Keratinocyte (primary cell): ENCODE data around the gene ARID3C. TPM values are rescaled to one million over a fixed set of nuclear protein-coding genes. Genes with fewer than 3 reads are reported as not detected.

ENCODE experiments used
- DNase-seq: peaks from one replicate; pipeline ENCODE4 v3.0.0-alpha.2; 2011; ENCODE audit warnings: low read depth, missing footprints, low spot score
- FAIRE-seq: peaks from 2 replicates; lab custom pipeline; 2011; peaks lifted over from hg19 to GRCh38; lab: Jason Lieb, UNC
- H2AFZ ChIP-seq: 2 replicates; pipeline ENCODE4 v1.6.0; 2012; ENCODE audit warnings: low read length, control low read depth, inconsistent platforms; ENCODE audit not compliant: control insufficient read depth
- H3K27ac ChIP-seq: 2 replicates; pipeline ENCODE4 v1.5.1; 2011; ENCODE audit warnings: low read length; ENCODE audit not compliant: control insufficient read depth, insufficient read depth
- H3K27me3 ChIP-seq: 3 replicates; pipeline ENCODE4 v1.6.0; 2011; ENCODE audit warnings: low read length; ENCODE audit not compliant: control insufficient read depth, insufficient read depth; ENCODE audit errors: extremely low read depth
- H3K36me3 ChIP-seq, 2 experiments: 2 replicates in 1 of 2; 3 replicates in 1 of 2; pipeline ENCODE4 v1.5.1; 2011; ENCODE audit warnings: low read length in 2 of 2, mild to moderate bottlenecking in 1 of 2; ENCODE audit not compliant: control insufficient read depth in 2 of 2, insufficient read depth in 2 of 2; ENCODE audit errors: extremely low read depth in 1 of 2
- H3K4me1 ChIP-seq: 3 replicates; pipeline ENCODE4 v1.5.1; 2011; ENCODE audit warnings: low read length; ENCODE audit not compliant: control insufficient read depth, insufficient read depth; ENCODE audit errors: extremely low read depth
- H3K4me2 ChIP-seq: 3 replicates; pipeline ENCODE4 v1.6.0; 2011; ENCODE audit warnings: low read depth, low read length; ENCODE audit not compliant: control insufficient read depth, insufficient read depth; ENCODE audit errors: extremely low read depth
- H3K4me3 ChIP-seq, 3 experiments: fragments of 200-600 bp in 1 of 3; sonication (generic) in 1 of 3; 2 replicates in 2 of 3; 3 replicates in 1 of 3; pipeline ENCODE4 v1.5.1; 2011 to 2016; ENCODE audit warnings: low read length in 3 of 3, mild to moderate bottlenecking in 3 of 3, control low read depth in 2 of 3, inconsistent platforms in 1 of 3, low read depth in 1 of 3, mixed read lengths in 1 of 3, mixed run types in 1 of 3, moderate library complexity in 1 of 3; ENCODE audit not compliant: control insufficient read depth in 2 of 3, insufficient read depth in 2 of 3; ENCODE audit errors: extremely low read depth in 1 of 3
- H3K79me2 ChIP-seq: 2 replicates; pipeline ENCODE4 v1.6.0; 2012; ENCODE audit warnings: low read length; ENCODE audit not compliant: control insufficient read depth, insufficient read depth
- H3K9ac ChIP-seq: 3 replicates; pipeline ENCODE4 v1.6.0; 2011; ENCODE audit warnings: low read length; ENCODE audit not compliant: control insufficient read depth, insufficient read depth; ENCODE audit errors: extremely low read depth
- H3K9me1 ChIP-seq: 3 replicates; pipeline ENCODE4 v1.6.0; 2011; ENCODE audit warnings: low read length; ENCODE audit not compliant: control insufficient read depth, insufficient read depth; ENCODE audit errors: extremely low read depth
- H3K9me3 ChIP-seq: 2 replicates; pipeline ENCODE4 v1.5.1; 2012; ENCODE audit warnings: low read depth, low read length; ENCODE audit not compliant: control insufficient read depth
- H4K20me1 ChIP-seq: 3 replicates; pipeline ENCODE4 v1.6.0; 2011; ENCODE audit warnings: low read length; ENCODE audit not compliant: control insufficient read depth, insufficient read depth; ENCODE audit errors: extremely low read depth
- CTCF ChIP-seq, 3 experiments: IDR thresholded peaks in 1 of 3; conservative IDR thresholded peaks in 1 of 3; optimal IDR thresholded peaks in 1 of 3; 2 replicates in 2 of 3; 3 replicates in 1 of 3; pipeline versions ENCODE3 to v1.5.1; 2011; ENCODE audit warnings: low read length in 3 of 3, mild to moderate bottlenecking in 3 of 3, moderate library complexity in 2 of 3, control low read depth in 1 of 3, inconsistent platforms in 1 of 3; ENCODE audit not compliant: insufficient read depth in 2 of 3; ENCODE audit errors: extremely low read depth in 1 of 3
- EZH2 ChIP-seq: IDR thresholded peaks from one replicate; pipeline ENCODE4 v1.6.1; 2012; ENCODE audit warnings: inconsistent platforms, mild to moderate bottlenecking, low read length, moderate library complexity
- dilution Hi-C: fragments of 300-500 bp; cut with MboI; formaldehyde crosslinking; loops from one replicate; pipeline ENCODE4 v1.7.0; 2020; ENCODE audit warnings: low sequenced_read_pairs; ENCODE audit not compliant: extremely low pct_ligation_motif_present
- polyA plus RNA-seq, 5 experiments: library from polyadenylated mRNA; depleted of rRNA in 3 of 5; stranded (reverse) in 3 of 5; stranded (forward) in 1 of 5; unstranded in 1 of 5; fragments of >200 nt; gene quantifications; 1 replicate in 1 of 5; 2 replicates in 3 of 5; 3 replicates in 1 of 5; pipeline versions ENCODE4 v1.2.1 to v1.2.3, GENCODE V29; 2011 to 2012; ENCODE audit warnings: missing spikeins in 2 of 5, low read depth in 1 of 5, low replicate concordance in 1 of 5

Gene ARID3C
- polyA plus RNA-seq, 1 donor (not counting 4 experiments of a cell fraction or from before 2014, with no cell fraction given), result not detected

GRCh38 chr9:34658461-34658860 is 29.6 kb upstream of the ARID3C start:
- Histone ChIP-seq H3K9me1 (no peaks in the 10 kb centered on the region), H4K20me1 (no peaks in the 10 kb centered on the region), H3K27ac (no peak overlapping the region), H3K27me3 (peaks cover 5% of the 10 kb centered on the region), H2AFZ (no peak overlapping the region), H3K36me3 (no peaks in the 10 kb centered on the region), H3K4me2 (no peak overlapping the region), H3K4me1 (peaks cover 38% of the 10 kb centered on the region), H3K79me2 (no peaks in the 10 kb centered on the region), H3K4me3 (no peak overlapping the region), H3K9me3 (no peaks in the 10 kb centered on the region), H3K9ac (no peak overlapping the region)
- FAIRE-seq, result no peak
- DNase-seq, result no peak
- dilution Hi-C loops, result no loop called here
- TF ChIP-seq EZH2 (no peak), CTCF (optimal IDR thresholded peaks at IDR 0.05 in 1 of 3, IDR thresholded peaks at IDR 0.05 in 1 of 3, conservative IDR thresholded peaks at IDR 0.05 in 1 of 3; ENCODE audit: extremely low read depth in 1 of 3, insufficient read depth in 2 of 3, low read length in 3 of 3) (no peak)

GRCh38 chr9:34656992-34657391 is 28.1 kb upstream of the ARID3C start:
- no peaks in the 10 kb centered on the region for H3K36me3 ChIP-seq
- FAIRE-seq, result no peak
- no peaks in the 10 kb centered on the region for H3K9me1 ChIP-seq
- TF ChIP-seq CTCF (optimal IDR thresholded peaks at IDR 0.05 in 1 of 3, IDR thresholded peaks at IDR 0.05 in 1 of 3, conservative IDR thresholded peaks at IDR 0.05 in 1 of 3; ENCODE audit: extremely low read depth in 1 of 3, insufficient read depth in 2 of 3, low read length in 3 of 3), result no peak
- TF ChIP-seq EZH2, result no peak
- no peak overlapping the region for H3K27ac ChIP-seq
- no peak for DNase-seq
- H3K4me1 ChIP-seq, result peaks cover 35% of the 10 kb centered on the region
- dilution Hi-C loops, result no loop called here
- H3K4me3 ChIP-seq, result no peak overlapping the region
- H3K9ac ChIP-seq, result no peak overlapping the region
- peaks cover 5% of the 10 kb centered on the region for H3K27me3 ChIP-seq
- no peak overlapping the region for H3K4me2 ChIP-seq
- no peaks in the 10 kb centered on the region for H3K79me2 ChIP-seq
- no peaks in the 10 kb centered on the region for H3K9me3 ChIP-seq
- no peak overlapping the region for H2AFZ ChIP-seq
- H4K20me1 ChIP-seq, result no peaks in the 10 kb centered on the region
